WTC11 (cell line): Measurements from ENCODE around the gene DDN. TPM values are rescaled to one million over a fixed set of nuclear protein-coding genes. Genes with fewer than 3 reads are reported as not detected.

Experiments
- ATAC-seq: fragments of 200-7000 bp; cut with Tn5 transposase; 2 replicates; pipeline ENCODE4 v1.10.0; 2021; ENCODE audit warnings: mild to moderate bottlenecking, moderate library complexity
- CTCF ChIA-PET: fragments of 300-600 bp; sonication (Branson Sonifier 250); formaldehyde crosslinking; loops from one replicate; lab custom pipeline; 2021; ENCODE audit warnings: antibody characterized with exemption; lab: Charles Lee
- POLR2A ChIA-PET: fragments of 350-600 bp; sonication (Branson Sonifier 250); formaldehyde crosslinking; loops from one replicate; lab custom pipeline; 2021; ENCODE audit warnings: antibody characterized with exemption; lab: Charles Lee
- DNase-seq: peaks from one replicate; pipeline ENCODE4 v3.0.0; 2021; ENCODE audit warnings: low spot score
- H3K27ac Mint-ChIP-seq: 2 replicates; pipeline ENCODE4 v1.8.0; 2021; ENCODE audit warnings: mixed read lengths
- H3K27me3 Mint-ChIP-seq: 2 replicates; pipeline ENCODE4 v1.8.0; 2021; ENCODE audit warnings: low read depth, mild to moderate bottlenecking, moderate library complexity, mixed read lengths
- H3K36me3 Mint-ChIP-seq: 2 replicates; pipeline ENCODE4 v1.8.0; 2021; ENCODE audit warnings: mixed read lengths
- H3K4me1 Mint-ChIP-seq: 2 replicates; pipeline ENCODE4 v1.8.0; 2022; ENCODE audit warnings: mixed read lengths
- H3K4me3 Mint-ChIP-seq: 2 replicates; pipeline ENCODE4 v1.8.0; 2021; ENCODE audit warnings: mild to moderate bottlenecking, moderate library complexity, mixed read lengths
- H3K9me3 Mint-ChIP-seq: 2 replicates; pipeline ENCODE4 v1.8.0; 2021; ENCODE audit warnings: mixed read lengths
- CREB1 ChIP-seq: sonication (generic); formaldehyde crosslinking; IDR thresholded peaks from 2 replicates; pipeline ENCODE4 v1.8.0; 2023; ENCODE audit warnings: mild to moderate bottlenecking, missing genetic modification reagents
- ESRRA ChIP-seq: sonication (generic); formaldehyde crosslinking; IDR thresholded peaks from 2 replicates; pipeline ENCODE4 v1.8.1; 2022; ENCODE audit warnings: mild to moderate bottlenecking, missing genetic modification reagents, borderline replicate concordance
- FOXP1 ChIP-seq: sonication (generic); formaldehyde crosslinking; IDR thresholded peaks from 2 replicates; pipeline ENCODE4 v1.8.0; 2022; ENCODE audit warnings: missing genetic modification reagents, mild to moderate bottlenecking, moderate library complexity, borderline replicate concordance
- HMGA2 ChIP-seq: fragments of 250-450 bp; sonication (Bioruptor Pico); IDR thresholded peaks from 2 replicates; pipeline ENCODE4 v1.4.0; 2021; ENCODE audit warnings: mild to moderate bottlenecking, moderate library complexity
- IRF2 ChIP-seq: sonication (generic); formaldehyde crosslinking; IDR thresholded peaks from 2 replicates; pipeline ENCODE4 v1.8.0; 2022; ENCODE audit warnings: low read depth, missing genetic modification reagents, borderline replicate concordance
- NFYB ChIP-seq: sonication (generic); formaldehyde crosslinking; conservative IDR thresholded peaks from 2 replicates; pipeline ENCODE4 v1.8.0; 2022; ENCODE audit warnings: low read depth, missing genetic modification reagents
- SOX15 ChIP-seq: fragments of 250-450 bp; sonication (Bioruptor Pico); IDR thresholded peaks from 2 replicates; pipeline ENCODE4 v1.9.0; 2021; ENCODE audit warnings: mild to moderate bottlenecking
- total RNA-seq: library from RNA; stranded (reverse); gene quantifications from 3 replicates; pipeline ENCODE4 v1.2.3, GENCODE V29; 2021
- TF ChIP-seq, protein P1 (sequence below): fragments of 250-450 bp; sonication (Bioruptor Pico); conservative IDR thresholded peaks from 2 replicates; pipeline ENCODE4 v1.9.0; 2021; ENCODE audit warnings: mild to moderate bottlenecking
- TF ChIP-seq, protein P2 (sequence below): sonication (generic); formaldehyde crosslinking; conservative IDR thresholded peaks from 2 replicates; pipeline ENCODE4 v1.8.1; 2023; ENCODE audit warnings: mild to moderate bottlenecking, low read depth, missing genetic modification reagents, moderate library complexity
- TF ChIP-seq, protein P3 (sequence below): fragments of 250-450 bp; sonication (Bioruptor Pico); IDR thresholded peaks from 2 replicates; pipeline ENCODE4 v1.9.0; 2021; ENCODE audit warnings: mild to moderate bottlenecking
- TF ChIP-seq, protein P4 (sequence below): sonication (generic); formaldehyde crosslinking; IDR thresholded peaks from 2 replicates; pipeline ENCODE4 v1.8.1; 2022; ENCODE audit warnings: missing genetic modification reagents, borderline replicate concordance

DDN gene
- total RNA-seq, 1 experiment from 2014 or later = 0.33 TPM

DNA sequence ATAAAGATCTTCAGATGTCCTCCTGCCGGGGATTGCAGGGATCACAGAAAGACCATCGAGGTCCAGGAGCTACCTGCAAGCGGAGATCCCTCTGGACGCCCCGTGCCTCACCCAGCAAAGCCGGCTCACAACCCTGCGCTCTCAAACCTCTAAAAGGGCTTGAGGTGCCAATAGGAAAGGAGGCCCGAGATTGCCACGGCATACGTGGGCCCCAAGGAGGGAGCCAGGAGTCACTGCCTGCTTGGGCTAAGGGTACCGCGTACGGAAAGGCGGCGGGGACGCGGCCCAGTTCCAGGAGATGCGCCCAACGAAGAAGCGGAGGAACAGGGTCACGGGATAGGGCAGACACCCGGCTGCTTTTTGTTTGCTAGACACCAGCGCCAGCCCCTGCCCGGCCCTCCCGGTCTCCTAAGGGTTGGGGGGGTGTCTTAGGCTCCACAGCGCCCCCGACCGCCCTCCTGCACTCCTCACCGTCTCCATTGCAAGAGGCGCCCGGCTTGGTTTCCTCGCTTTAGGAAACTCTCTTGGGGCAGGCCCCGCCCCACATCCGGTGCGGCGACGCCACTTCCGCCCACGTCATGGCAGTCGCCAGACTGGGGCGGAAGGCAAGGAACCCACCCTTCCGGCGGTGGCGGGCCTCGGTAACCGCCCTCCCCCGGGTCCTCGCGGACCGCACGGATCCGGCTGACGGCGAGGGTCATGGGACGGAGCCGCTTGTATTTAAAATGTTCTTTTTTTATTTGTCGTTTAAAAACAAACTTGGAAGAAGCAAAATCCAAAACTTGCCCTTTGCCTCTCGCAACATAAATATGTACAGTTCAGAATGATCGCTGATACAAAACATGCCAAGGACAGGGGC, 19.3 kb upstream of the DDN start, which contains the start of gene PRKAG1 (continued):
- TF ChIP-seq, protein P1, sequence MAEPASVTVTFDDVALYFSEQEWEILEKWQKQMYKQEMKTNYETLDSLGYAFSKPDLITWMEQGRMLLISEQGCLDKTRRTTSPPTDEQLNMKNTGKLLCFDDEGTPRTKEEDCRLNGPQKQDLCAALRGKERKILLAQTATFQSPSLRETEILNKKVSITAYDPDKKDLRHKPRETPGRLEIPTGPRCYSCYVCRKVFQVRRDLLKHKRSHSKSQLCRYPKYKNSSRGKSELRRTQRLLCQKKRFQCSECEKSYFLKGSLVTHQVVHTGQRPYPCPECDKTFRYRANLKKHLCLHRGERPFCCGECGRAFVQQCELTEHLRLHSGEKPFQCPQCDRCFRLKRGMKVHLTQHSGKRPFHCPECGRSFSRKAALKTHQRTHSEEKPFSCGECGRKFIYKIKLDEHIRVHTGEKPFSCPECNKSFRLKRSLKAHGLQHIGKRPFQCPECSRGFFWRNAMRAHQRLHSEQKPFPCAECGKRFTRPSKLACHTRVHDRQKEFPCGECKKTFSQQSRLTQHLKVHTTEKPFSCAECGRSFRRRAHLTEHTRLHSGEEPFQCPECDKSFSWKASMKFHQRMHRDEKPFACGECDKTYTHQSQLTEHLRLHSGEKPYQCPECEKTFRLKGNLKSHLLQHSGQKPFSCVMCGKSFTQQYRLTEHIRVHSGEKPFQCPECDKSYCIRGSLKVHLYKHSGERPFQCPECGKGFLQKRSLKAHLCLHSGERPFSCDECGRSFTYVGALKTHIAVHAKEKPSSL (CRISPR knock-in tag) = 0 out of 2 replicates have a peak, but pooled peaks have one; percentile 39
- TF ChIP-seq CREB1 = peak; percentile 81; the same call in 1 of the 2 replicates

DNA sequence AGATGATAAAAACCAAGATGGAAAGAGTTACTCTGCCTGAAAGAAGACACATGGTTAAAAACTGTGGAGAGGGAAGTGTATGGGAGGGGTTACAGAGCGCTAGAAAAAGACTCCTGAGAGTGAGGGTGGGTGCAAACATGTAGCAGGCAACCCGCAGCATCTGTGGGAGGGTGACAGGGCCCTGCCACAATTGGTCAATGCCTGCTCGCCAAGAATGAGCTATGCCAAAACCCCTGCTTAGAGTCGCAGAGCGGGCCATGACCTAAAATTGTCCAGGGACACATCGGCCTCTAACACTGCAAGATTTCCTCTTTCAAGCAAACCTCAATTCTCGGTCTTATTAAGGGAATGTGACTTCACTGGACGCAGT, 18.7 kb upstream of the DDN start:
- H3K4me1 Mint-ChIP-seq = peaks cover 16% of the 10 kb centered on the region
- DNase-seq = no peak
- H3K27ac Mint-ChIP-seq = peak overlapping the region; percentile 95
- peak; percentile 1; the same call in 1 of the 2 replicates for ATAC-seq
- POLR2A ChIA-PET = interaction anchor here (0.5 to 0.6 kb wide), 2 partner anchors 21 to 256 kb away, joined by 3 to 5 read pairs; no protein-coding TSS in a partner anchor
- no peaks in the 10 kb centered on the region for H3K9me3 Mint-ChIP-seq
- peaks cover 14% of the 10 kb centered on the region for H3K36me3 Mint-ChIP-seq
- TF ChIP-seq, protein P2, sequence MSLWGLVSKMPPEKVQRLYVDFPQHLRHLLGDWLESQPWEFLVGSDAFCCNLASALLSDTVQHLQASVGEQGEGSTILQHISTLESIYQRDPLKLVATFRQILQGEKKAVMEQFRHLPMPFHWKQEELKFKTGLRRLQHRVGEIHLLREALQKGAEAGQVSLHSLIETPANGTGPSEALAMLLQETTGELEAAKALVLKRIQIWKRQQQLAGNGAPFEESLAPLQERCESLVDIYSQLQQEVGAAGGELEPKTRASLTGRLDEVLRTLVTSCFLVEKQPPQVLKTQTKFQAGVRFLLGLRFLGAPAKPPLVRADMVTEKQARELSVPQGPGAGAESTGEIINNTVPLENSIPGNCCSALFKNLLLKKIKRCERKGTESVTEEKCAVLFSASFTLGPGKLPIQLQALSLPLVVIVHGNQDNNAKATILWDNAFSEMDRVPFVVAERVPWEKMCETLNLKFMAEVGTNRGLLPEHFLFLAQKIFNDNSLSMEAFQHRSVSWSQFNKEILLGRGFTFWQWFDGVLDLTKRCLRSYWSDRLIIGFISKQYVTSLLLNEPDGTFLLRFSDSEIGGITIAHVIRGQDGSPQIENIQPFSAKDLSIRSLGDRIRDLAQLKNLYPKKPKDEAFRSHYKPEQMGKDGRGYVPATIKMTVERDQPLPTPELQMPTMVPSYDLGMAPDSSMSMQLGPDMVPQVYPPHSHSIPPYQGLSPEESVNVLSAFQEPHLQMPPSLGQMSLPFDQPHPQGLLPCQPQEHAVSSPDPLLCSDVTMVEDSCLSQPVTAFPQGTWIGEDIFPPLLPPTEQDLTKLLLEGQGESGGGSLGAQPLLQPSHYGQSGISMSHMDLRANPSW = no peak
- no peak for TF ChIP-seq IRF2
- no peak for TF ChIP-seq FOXP1
- TF ChIP-seq ESRRA (CRISPR knock-in tag) = no peak
- peak overlapping the region; percentile 91 for H3K4me3 Mint-ChIP-seq
- CTCF ChIA-PET = interaction anchor here (0.6 to 3.5 kb wide), 16 partner anchors 10 to 229 kb away, joined by 3 to 60 read pairs (median 6); partner anchors contain the start of genes ADCY6, ARF3, DDN and WNT10B
- H3K27me3 Mint-ChIP-seq = peaks cover 6% of the 10 kb centered on the region

DNA sequence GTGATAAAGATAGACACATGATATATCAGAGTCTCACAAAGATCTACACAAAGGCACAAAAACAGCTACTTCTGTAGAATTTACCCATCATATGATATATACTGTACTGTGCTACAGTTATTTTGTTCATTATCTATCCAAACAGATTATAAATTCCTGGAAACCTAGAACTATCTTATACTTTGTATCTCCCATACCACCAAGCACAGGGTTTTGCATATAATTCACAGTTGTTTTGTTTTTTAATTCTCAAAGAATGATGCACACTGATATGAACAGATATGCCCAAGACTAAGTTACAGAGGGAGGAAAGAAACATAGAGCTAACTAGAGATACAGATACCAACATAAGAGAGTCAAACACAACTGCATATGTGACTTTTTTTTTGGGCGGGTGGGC, 16.0 kb upstream of the DDN start:
- Mint-ChIP-seq H3K4me1 (peaks cover 16% of the 10 kb centered on the region), H3K27ac (no peak overlapping the region), H3K4me3 (no peak overlapping the region), H3K9me3 (no peaks in the 10 kb centered on the region), H3K36me3 (peaks cover 3% of the 10 kb centered on the region; the same call in 1 of the 2 replicates), H3K27me3 (peaks cover 6% of the 10 kb centered on the region)
- POLR2A ChIA-PET = interaction anchor here (1.0 kb wide), 1 partner anchor 45 kb away, joined by 3 read pairs; no protein-coding TSS in a partner anchor
- ATAC-seq (no peak), DNase-seq (no peak)
- CTCF ChIA-PET = interaction anchor here (1.2 to 3.5 kb wide), 5 partner anchors 17 to 73 kb away, joined by 4 to 60 read pairs (median 12); partner anchors contain the start of gene DDN
- no peak for TF ChIP-seq SOX15 (CRISPR knock-in tag)
- TF ChIP-seq IRF2 = no peak
- TF ChIP-seq, protein P3, sequence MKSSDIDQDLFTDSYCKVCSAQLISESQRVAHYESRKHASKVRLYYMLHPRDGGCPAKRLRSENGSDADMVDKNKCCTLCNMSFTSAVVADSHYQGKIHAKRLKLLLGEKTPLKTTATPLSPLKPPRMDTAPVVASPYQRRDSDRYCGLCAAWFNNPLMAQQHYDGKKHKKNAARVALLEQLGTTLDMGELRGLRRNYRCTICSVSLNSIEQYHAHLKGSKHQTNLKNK = no peak
- TF ChIP-seq, protein P4, sequence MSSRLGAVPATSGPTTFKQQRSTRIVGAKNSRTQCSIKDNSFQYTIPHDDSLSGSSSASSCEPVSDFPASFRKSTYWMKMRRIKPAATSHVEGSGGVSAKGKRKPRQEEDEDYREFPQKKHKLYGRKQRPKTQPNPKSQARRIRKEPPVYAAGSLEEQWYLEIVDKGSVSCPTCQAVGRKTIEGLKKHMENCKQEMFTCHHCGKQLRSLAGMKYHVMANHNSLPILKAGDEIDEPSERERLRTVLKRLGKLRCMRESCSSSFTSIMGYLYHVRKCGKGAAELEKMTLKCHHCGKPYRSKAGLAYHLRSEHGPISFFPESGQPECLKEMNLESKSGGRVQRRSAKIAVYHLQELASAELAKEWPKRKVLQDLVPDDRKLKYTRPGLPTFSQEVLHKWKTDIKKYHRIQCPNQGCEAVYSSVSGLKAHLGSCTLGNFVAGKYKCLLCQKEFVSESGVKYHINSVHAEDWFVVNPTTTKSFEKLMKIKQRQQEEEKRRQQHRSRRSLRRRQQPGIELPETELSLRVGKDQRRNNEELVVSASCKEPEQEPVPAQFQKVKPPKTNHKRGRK = no peak
- no peak for TF ChIP-seq NFYB
- no peak for TF ChIP-seq HMGA2 (CRISPR knock-in tag)
- TF ChIP-seq, protein P2 = no peak
